ENCODE results near the gene MYL12A. TPM values are rescaled to one million over a fixed set of nuclear protein-coding genes. Genes with fewer than 3 reads are reported as not detected.

Gene MYL12A
- total RNA-seq, 1 experiment from 2014 or later: 329 TPM

DNA sequence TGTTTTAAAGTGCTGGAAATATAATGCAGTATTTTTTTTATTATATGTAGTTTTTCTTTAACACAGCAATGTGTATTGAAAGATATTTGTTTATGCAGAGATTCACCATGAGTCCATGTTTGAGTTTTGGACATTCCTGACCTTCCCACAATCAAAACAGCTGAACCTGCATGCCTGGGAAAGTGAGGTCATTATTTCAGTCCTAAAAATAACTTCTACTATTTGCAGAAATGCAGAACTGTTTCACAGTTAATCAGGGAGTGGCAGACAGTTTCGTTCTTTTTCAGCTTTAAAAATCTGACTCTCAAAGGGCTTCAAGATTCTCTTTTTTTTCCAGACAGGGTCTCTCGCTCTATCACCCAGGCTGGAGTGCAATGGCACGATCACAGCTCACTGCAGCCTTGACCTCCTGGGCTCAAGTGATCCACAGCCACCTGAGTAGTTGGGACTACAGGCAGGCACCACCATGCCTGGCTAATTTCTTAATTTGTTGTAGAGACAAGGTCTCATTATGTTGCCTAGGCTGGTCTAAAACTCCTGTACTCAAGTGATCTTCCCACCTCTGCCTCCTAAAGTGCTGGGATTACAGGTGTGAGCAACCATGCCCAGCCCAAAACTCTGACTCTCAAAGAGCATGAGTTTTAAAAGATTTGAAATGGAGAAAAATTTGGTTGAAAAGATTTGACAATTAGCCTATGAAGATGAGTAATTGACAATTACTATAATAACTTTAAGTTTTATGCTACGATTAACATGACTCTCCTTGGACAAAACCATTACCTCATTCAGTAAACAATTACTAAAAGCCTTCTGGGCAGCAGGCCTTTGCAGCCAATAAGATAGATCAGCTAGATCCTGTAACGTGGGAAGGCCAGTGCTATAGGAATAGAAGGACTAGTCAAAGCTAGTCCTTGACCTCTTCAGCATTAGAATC is 9.4 kb downstream of the MYL12A start:
- H3K27me3 ChIP-seq (ENCODE audit: low read length): no peaks in the 10 kb centered on the region
- ATAC-seq: peak; percentile 56
- peak; percentile 85 for DNase-seq
- H3K36me3 ChIP-seq (ENCODE audit: low read depth, low read length): peaks cover 47% of the 10 kb centered on the region
- H3K9me3 ChIP-seq (ENCODE audit: low read length): no peaks in the 10 kb centered on the region
- ChIA-PET CTCF (no interaction called here), POLR2A (ENCODE audit: unreplicated experiment) (interaction anchor here (0.6 to 1.1 kb wide), 5 partner anchors 8 to 347 kb away, joined by 3 to 6 read pairs (median 5); no protein-coding TSS in a partner anchor)
- peaks cover 46% of the 10 kb centered on the region for H3K4me1 ChIP-seq (ENCODE audit: insufficient read depth, low read length)
- H3K27ac ChIP-seq (ENCODE audit: low read length): peak overlapping the region; percentile 98
- TF ChIP-seq EZH2 (IDR thresholded peaks at IDR 0.05; ENCODE audit: low read length, unreplicated experiment) (no peak), EZH2phosphoT487 (IDR thresholded peaks at IDR 0.05; ENCODE audit: borderline replicate concordance, low read length) (no peak)
- TF ChIP-seq, protein P1, sequence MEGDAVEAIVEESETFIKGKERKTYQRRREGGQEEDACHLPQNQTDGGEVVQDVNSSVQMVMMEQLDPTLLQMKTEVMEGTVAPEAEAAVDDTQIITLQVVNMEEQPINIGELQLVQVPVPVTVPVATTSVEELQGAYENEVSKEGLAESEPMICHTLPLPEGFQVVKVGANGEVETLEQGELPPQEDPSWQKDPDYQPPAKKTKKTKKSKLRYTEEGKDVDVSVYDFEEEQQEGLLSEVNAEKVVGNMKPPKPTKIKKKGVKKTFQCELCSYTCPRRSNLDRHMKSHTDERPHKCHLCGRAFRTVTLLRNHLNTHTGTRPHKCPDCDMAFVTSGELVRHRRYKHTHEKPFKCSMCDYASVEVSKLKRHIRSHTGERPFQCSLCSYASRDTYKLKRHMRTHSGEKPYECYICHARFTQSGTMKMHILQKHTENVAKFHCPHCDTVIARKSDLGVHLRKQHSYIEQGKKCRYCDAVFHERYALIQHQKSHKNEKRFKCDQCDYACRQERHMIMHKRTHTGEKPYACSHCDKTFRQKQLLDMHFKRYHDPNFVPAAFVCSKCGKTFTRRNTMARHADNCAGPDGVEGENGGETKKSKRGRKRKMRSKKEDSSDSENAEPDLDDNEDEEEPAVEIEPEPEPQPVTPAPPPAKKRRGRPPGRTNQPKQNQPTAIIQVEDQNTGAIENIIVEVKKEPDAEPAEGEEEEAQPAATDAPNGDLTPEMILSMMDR (conservative IDR thresholded peaks at IDR 0.05; ENCODE audit: low read depth, low read length): no peak
- peak overlapping the region; percentile 86 for H3K4me2 ChIP-seq (ENCODE audit: low read length)
- H3F3A ChIP-seq (ENCODE audit: low read length, unreplicated experiment): peaks cover 8% of the 10 kb centered on the region
- intact Hi-C loops (cut with micrococcal nuclease): loop anchor here (2.0 kb wide), 1 partner anchor 192 kb away; no protein-coding TSS in a partner anchor
- H3K9ac ChIP-seq (ENCODE audit: low read length): peak overlapping the region; percentile 87
- no peak overlapping the region for H2AFZ ChIP-seq (ENCODE audit: low read length)
- no peaks in the 10 kb centered on the region for H3K9me2 ChIP-seq (replicated peaks; ENCODE audit: low read length)
- BruUV-seq (replicated peaks): no TSS peak
- peaks cover 58% of the 10 kb centered on the region for H3K79me2 ChIP-seq (ENCODE audit: low read length)
- H3K4me3 ChIP-seq (ENCODE audit: low read length): peak overlapping the region; percentile 58
- H4K20me1 ChIP-seq (ENCODE audit: low read length): no peaks in the 10 kb centered on the region

DNA sequence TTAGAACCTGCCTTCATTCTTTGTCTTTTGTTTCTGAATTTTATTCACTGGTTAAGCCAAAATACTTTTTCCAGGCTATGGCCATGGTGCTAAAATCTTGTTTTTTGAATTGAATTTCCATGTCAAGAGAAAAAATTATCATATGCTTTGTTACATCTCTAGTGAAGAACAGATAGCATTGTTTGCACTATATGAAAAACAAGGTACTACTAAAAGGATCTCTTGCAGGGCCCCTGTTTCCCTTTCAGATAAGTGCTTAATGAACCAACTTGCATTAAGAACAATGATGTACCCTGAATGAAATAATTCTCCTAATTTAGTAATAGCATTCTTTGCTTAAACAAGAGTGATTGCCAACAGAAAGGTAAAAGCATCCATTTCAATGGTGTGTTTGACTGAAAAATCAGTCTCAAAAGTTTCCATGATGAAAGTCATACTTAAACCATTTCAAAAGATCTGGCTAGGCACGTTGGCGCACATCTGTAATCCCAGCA is 10.1 kb downstream of the MYL12A start:
- peaks cover 45% of the 10 kb centered on the region for H3K4me1 ChIP-seq (ENCODE audit: insufficient read depth, low read length)

More for the DNA sequence above, 10.1 kb downstream of the MYL12A start:
- H3K36me3 ChIP-seq (ENCODE audit: low read depth, low read length): peaks cover 47% of the 10 kb centered on the region
- H3K27ac ChIP-seq (ENCODE audit: low read length): peak overlapping the region; percentile 98
- intact Hi-C loops (cut with micrococcal nuclease): loop anchor here (2.0 kb wide), 1 partner anchor 191 kb away; no protein-coding TSS in a partner anchor
- H3K27me3 ChIP-seq (ENCODE audit: low read length): no peaks in the 10 kb centered on the region
- no peak for ATAC-seq
- peaks cover 8% of the 10 kb centered on the region for H3F3A ChIP-seq (ENCODE audit: low read length, unreplicated experiment)
- no peak for DNase-seq
- POLR2A ChIA-PET (ENCODE audit: unreplicated experiment): interaction anchor here (0.6 kb wide), 1 partner anchor 8 kb away, joined by 6 read pairs; no protein-coding TSS in a partner anchor
- H3K9ac ChIP-seq (ENCODE audit: low read length): peak overlapping the region; percentile 33
- H4K20me1 ChIP-seq (ENCODE audit: low read length): peaks cover 2% of the 10 kb centered on the region; the same call in 1 of the 2 replicates
- peak overlapping the region; percentile 86 for H3K4me2 ChIP-seq (ENCODE audit: low read length)
- H2AFZ ChIP-seq (ENCODE audit: low read length): no peak overlapping the region
- peaks cover 58% of the 10 kb centered on the region for H3K79me2 ChIP-seq (ENCODE audit: low read length)
- H3K4me3 ChIP-seq (ENCODE audit: low read length): no peak overlapping the region
- CTCF ChIA-PET: no interaction called here
- no peak for TF ChIP-seq EZH2 (IDR thresholded peaks at IDR 0.05; ENCODE audit: low read length, unreplicated experiment)
- TF ChIP-seq, protein P1 (conservative IDR thresholded peaks at IDR 0.05; ENCODE audit: low read depth, low read length): no peak
- TF ChIP-seq EZH2phosphoT487 (IDR thresholded peaks at IDR 0.05; ENCODE audit: borderline replicate concordance, low read length): no peak
- BruUV-seq (replicated peaks): TSS peak; percentile 28
- H3K9me3 ChIP-seq (ENCODE audit: low read length): no peaks in the 10 kb centered on the region
- no peaks in the 10 kb centered on the region for H3K9me2 ChIP-seq (replicated peaks; ENCODE audit: low read length)
